BLaER1 (cell line): Measurements from ENCODE around the gene CFAP157.
"Not testable (repeated sequence)": the region's sequence is repeated elsewhere in the genome, so short reads cannot be mapped to it uniquely, and the experiment has no call there.

ENCODE experiments used
- H3K27ac ChIP-seq: shearing (Covaris generic); formaldehyde crosslinking; 2 replicates; pipeline ENCODE4 v1.8.1; 2022
- H3K27me3 ChIP-seq: shearing (Covaris generic); formaldehyde crosslinking; 2 replicates; pipeline ENCODE4 v1.8.1; 2022
- H3K36me3 ChIP-seq: shearing (Covaris generic); formaldehyde crosslinking; 2 replicates; pipeline ENCODE4 v1.8.1; 2022
- H3K4me1 ChIP-seq: shearing (Covaris generic); formaldehyde crosslinking; 2 replicates; pipeline ENCODE4 v1.8.1; 2022
- H3K4me2 ChIP-seq: shearing (Covaris generic); formaldehyde crosslinking; 2 replicates; pipeline ENCODE4 v1.8.1; 2022
- H3K4me3 ChIP-seq: shearing (Covaris generic); formaldehyde crosslinking; 2 replicates; pipeline ENCODE4 v1.8.1; 2022
- H3K9ac ChIP-seq: shearing (Covaris generic); formaldehyde crosslinking; 2 replicates; pipeline ENCODE4 v1.8.1; 2022
- H3K9me3 ChIP-seq: shearing (Covaris generic); formaldehyde crosslinking; 2 replicates; pipeline ENCODE4 v1.8.1; 2022
- H4K20me1 ChIP-seq: shearing (Covaris generic); formaldehyde crosslinking; 2 replicates; pipeline ENCODE4 v1.8.1; 2022
- Cebpa-rat ChIP-seq: shearing (Covaris generic); IDR thresholded peaks from 2 replicates; pipeline ENCODE4 v1.8.1; 2022

CFAP157 gene

DNA sequence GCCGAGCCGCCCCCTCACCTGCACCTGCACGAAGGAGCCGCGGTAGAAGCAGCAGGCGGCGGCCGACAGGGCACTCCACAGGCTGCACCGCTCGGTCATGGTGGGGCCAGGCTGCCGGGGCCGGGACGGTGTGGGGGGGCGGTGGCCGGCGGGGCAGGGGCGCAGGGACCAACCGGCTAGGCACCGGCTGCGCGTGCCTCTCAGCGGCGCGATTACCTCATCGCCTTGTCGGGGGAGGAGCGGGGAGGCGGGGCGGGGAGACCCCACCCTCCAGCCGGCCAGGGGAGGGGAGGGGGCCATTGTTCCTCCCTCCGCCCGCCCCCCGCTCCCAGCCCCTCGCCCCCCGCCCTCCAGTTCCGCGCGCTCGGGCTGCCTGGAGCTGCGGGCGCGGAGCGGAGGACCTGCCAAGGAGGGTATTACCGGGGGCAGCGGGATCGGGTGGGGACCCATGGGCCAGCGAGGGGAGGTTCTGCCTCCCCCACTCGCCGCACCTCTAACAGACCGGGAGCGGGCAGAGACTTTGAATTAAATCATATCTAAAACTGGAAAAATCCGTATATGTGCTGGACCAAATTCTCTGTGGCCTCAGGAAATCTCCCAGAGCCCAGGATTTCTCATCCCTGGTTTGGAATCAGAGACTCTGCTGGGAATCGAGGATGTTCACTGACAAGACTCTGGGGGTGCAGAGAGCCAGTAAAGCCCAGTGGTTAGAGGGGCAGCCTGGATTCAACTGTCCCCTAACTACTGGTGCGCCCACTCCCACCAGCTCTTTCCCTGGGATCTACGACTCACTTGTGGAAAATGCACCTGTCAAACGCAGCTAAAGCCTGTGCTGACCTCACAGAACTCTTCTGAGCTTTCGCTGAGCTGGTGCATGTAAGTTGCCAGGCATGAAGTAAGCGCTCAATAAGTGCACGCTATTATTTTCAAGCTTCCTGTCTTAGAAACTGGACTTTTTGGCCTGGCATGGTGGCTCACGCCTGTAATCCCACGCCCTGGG, 48.6 kb downstream of the CFAP157 start:
- H4K20me1 ChIP-seq = peaks cover 94% of the 10 kb centered on the region
- H3K9me3 ChIP-seq = no peaks in the 10 kb centered on the region
- peaks cover 95% of the 10 kb centered on the region for H3K36me3 ChIP-seq
- TF ChIP-seq Cebpa-rat = no peak
- H3K4me1 ChIP-seq = no peaks in the 10 kb centered on the region
- H3K27me3 ChIP-seq = no peaks in the 10 kb centered on the region
- H3K27ac ChIP-seq = no peak overlapping the region
- no peak overlapping the region for H3K9ac ChIP-seq
- H3K4me3 ChIP-seq = no peak overlapping the region
- H3K4me2 ChIP-seq = no peak overlapping the region

- no peak for TF ChIP-seq Cebpa-rat
- no peaks in the 10 kb centered on the region for H3K4me1 ChIP-seq
- no peak overlapping the region for H3K4me2 ChIP-seq
- H3K27me3 ChIP-seq = no peaks in the 10 kb centered on the region
- H4K20me1 ChIP-seq = peaks cover 94% of the 10 kb centered on the region
- H3K4me3 ChIP-seq = no peak overlapping the region
- H3K27ac ChIP-seq = no peak overlapping the region
- H3K36me3 ChIP-seq = peaks cover 95% of the 10 kb centered on the region
- H3K9ac ChIP-seq = no peak overlapping the region
- no peaks in the 10 kb centered on the region for H3K9me3 ChIP-seq
Observed at GRCh38 chr9:127756233-127756632, 49.4 kb downstream of the CFAP157 start.

GRCh38 chr9:127756776-127757175, 50.0 kb downstream of the CFAP157 start:
- H3K36me3 ChIP-seq = peaks cover 95% of the 10 kb centered on the region
- H3K27ac ChIP-seq, H3K4me3 ChIP-seq, H3K4me2 ChIP-seq, H3K27me3 ChIP-seq, H3K9me3 ChIP-seq, H3K9ac ChIP-seq, H3K4me1 ChIP-seq: not testable (repeated sequence)
- peaks cover 94% of the 10 kb centered on the region for H4K20me1 ChIP-seq

GRCh38 chr9:127758843-127759242, 52.1 kb downstream of the CFAP157 start:
- no peak overlapping the region for H3K27ac ChIP-seq

GRCh38 chr9:127761061-127761460, 54.3 kb downstream of the CFAP157 start:
- Histone ChIP-seq H3K36me3 (peaks cover 98% of the 10 kb centered on the region), H3K27me3 (no peaks in the 10 kb centered on the region), H4K20me1 (peaks cover 97% of the 10 kb centered on the region), H3K27ac (no peak overlapping the region), H3K4me2 (no peak overlapping the region), H3K9me3 (no peaks in the 10 kb centered on the region), H3K4me3 (no peak overlapping the region), H3K9ac (no peak overlapping the region), H3K4me1 (peaks cover 33% of the 10 kb centered on the region)
- TF ChIP-seq Cebpa-rat = no peak

More at GRCh38 chr9:127758843-127759242, 52.1 kb downstream of the CFAP157 start:
- no peak overlapping the region for H3K4me2 ChIP-seq
- no peaks in the 10 kb centered on the region for H3K9me3 ChIP-seq
- H3K36me3 ChIP-seq = peaks cover 95% of the 10 kb centered on the region
- no peak overlapping the region for H3K9ac ChIP-seq
- H3K4me1 ChIP-seq = peaks cover 19% of the 10 kb centered on the region
- no peak for TF ChIP-seq Cebpa-rat
- no peaks in the 10 kb centered on the region for H3K27me3 ChIP-seq
- no peak overlapping the region for H3K4me3 ChIP-seq
- peaks cover 94% of the 10 kb centered on the region for H4K20me1 ChIP-seq

GRCh38 chr9:127761491-127761956, 54.7 kb downstream of the CFAP157 start:
- TF ChIP-seq Cebpa-rat = no peak
- Histone ChIP-seq H3K4me2 (no peak overlapping the region), H3K4me3 (no peak overlapping the region), H3K27me3 (no peaks in the 10 kb centered on the region), H4K20me1 (peaks cover 97% of the 10 kb centered on the region), H3K36me3 (peaks cover 98% of the 10 kb centered on the region), H3K27ac (no peak overlapping the region), H3K9me3 (no peaks in the 10 kb centered on the region), H3K4me1 (peaks cover 35% of the 10 kb centered on the region), H3K9ac (no peak overlapping the region)

GRCh38 chr9:127762111-127762676, 55.4 kb downstream of the CFAP157 start:
- no peaks in the 10 kb centered on the region for H3K27me3 ChIP-seq
- H3K9me3 ChIP-seq = no peaks in the 10 kb centered on the region
- H3K4me2 ChIP-seq = 0 out of 2 replicates have a peak overlapping the region, but pooled peaks have one; percentile 15
- no peak overlapping the region for H3K4me3 ChIP-seq
- peaks cover 97% of the 10 kb centered on the region for H4K20me1 ChIP-seq
- no peak for TF ChIP-seq Cebpa-rat
- peaks cover 41% of the 10 kb centered on the region for H3K4me1 ChIP-seq
- H3K9ac ChIP-seq = no peak overlapping the region
- H3K27ac ChIP-seq = peak overlapping the region; percentile 16; the same call in 1 of the 2 replicates
- peaks cover 98% of the 10 kb centered on the region for H3K36me3 ChIP-seq

DNA sequence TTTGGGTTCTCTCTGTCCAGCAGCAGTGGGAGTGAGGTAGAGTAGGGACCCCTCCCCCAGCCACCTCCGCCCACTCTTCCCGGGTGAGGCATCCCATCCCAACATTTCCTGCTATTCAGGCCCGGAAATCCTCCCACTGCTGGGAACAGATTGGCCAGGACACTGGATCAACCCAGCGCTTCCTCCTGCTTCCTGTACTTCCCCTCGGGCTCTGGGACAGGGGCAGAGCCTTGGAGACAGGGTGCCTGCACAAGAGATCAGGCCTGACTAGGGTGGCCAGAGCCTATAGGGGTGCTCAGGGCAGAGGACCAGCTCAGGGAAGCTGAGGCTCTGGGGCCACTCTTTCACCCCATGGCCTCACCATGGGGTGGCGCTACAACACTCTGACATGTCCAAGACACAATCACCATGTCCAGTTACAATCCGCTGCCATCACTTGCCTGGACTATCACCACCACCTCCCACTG, 57.2 kb downstream of the CFAP157 start:
- Histone ChIP-seq H3K27ac (peak overlapping the region; percentile 33; the same call in 1 of the 2 replicates), H3K27me3 (no peaks in the 10 kb centered on the region)

DNA sequence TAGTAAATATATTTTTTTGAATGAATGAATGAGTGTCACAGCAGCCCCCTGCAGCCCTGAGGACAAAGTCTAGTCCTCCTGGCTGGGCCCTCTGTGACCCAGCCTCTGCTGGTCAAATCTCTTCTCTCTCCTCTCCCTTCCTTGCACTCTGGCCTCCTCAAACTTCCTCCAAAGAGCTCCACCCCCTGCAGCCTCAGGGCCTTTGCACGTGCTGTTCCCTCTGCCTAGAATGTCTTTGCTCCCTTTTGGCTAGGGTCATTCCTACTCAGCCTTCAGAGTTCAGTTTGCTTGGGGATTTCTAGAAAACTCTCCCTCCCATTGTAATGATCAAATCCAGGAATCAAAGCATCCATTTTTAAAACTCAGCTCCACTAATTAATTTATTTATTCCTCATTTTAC, 58.6 kb downstream of the CFAP157 start:
- H3K4me1 ChIP-seq = peaks cover 74% of the 10 kb centered on the region
- H3K36me3 ChIP-seq = peaks cover 88% of the 10 kb centered on the region
- peaks cover 100% of the 10 kb centered on the region for H4K20me1 ChIP-seq
- H3K9ac ChIP-seq = no peak overlapping the region
- no peak for TF ChIP-seq Cebpa-rat
- no peaks in the 10 kb centered on the region for H3K27me3 ChIP-seq
- H3K4me2 ChIP-seq = no peak overlapping the region
- H3K9me3 ChIP-seq = no peaks in the 10 kb centered on the region
- H3K4me3 ChIP-seq = no peak overlapping the region
- no peak overlapping the region for H3K27ac ChIP-seq

More for the DNA sequence above, 57.2 kb downstream of the CFAP157 start:
- H3K4me2 ChIP-seq = 0 out of 2 replicates have a peak overlapping the region, but pooled peaks have one; percentile 22
- peaks cover 96% of the 10 kb centered on the region for H3K36me3 ChIP-seq
- no peak overlapping the region for H3K4me3 ChIP-seq
- H3K9me3 ChIP-seq = no peaks in the 10 kb centered on the region
- H3K4me1 ChIP-seq = peaks cover 59% of the 10 kb centered on the region
- H4K20me1 ChIP-seq = peaks cover 98% of the 10 kb centered on the region
- TF ChIP-seq Cebpa-rat = no peak
- H3K9ac ChIP-seq = no peak overlapping the region
